DMS 273 treated with DMSO at 0.1 percent for 48 hours (cell line): ENCODE measurements around the gene CPLX3.

ENCODE experiments used
- DNase-seq: peaks from one replicate; lab custom pipeline; 2025; lab: John Stamatoyannopoulos, UW

The CPLX3 gene

DNA sequence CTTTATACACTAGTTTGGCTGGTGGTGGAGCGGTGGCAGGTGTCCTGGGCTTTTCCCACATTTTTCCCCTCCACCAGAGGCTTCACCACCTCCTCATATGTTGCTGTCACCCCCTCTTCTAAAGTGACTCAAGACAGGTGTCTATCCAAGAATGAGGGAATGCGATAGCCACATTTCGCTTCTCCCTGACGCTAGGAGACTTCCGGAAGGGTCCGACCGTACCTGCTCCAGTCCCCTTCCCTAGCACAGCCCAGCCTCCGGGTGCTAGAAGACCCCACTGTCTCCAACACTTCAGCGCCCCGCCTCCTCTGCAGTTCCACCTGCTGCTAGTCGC is 46.2 kb downstream of the CPLX3 start:
- DNase-seq, result no peak

DNA sequence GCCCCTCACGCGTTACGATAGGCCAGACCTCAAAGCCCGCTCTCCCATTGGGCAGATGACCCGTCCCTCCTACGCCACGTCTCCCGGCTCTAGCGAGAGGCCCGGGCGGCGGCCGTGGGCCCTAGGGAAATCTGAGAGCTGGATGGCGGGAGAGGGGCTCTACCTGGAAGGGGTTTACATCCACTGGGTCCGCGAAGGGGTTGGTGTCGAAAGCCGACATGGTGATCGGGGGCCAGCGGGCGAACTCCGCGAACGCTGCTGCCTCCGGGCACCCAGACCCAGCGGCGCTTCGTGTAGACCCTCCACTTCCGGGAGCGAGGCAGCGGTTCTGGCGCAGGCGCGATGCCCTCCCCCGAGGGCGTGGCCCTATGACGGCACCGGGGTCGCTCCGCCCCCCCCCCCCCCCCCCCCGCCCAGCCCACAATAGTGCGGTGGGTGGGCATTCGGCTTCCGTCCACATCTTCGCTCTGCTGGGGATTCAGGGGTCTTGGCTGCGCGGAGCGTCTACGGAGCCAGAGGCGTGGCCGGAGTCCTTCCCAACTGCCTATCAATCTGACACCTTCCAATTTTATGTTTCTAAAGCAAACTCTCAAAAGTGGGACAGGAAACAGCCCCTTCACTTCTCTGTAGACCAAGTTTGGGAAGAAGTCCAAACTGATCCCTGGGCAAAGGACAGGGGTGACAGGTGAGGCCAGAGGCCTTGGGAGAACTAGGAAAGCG is 46.8 kb downstream of the CPLX3 start, which contains the start of gene SCAMP2:
Gene SCAMP2, minus strand, starts transcription at position 330 of the 720 bp plus-strand sequence. Its CDS starts 110 bp downstream, at position 220.
- peak; percentile 84 for DNase-seq

DNA sequence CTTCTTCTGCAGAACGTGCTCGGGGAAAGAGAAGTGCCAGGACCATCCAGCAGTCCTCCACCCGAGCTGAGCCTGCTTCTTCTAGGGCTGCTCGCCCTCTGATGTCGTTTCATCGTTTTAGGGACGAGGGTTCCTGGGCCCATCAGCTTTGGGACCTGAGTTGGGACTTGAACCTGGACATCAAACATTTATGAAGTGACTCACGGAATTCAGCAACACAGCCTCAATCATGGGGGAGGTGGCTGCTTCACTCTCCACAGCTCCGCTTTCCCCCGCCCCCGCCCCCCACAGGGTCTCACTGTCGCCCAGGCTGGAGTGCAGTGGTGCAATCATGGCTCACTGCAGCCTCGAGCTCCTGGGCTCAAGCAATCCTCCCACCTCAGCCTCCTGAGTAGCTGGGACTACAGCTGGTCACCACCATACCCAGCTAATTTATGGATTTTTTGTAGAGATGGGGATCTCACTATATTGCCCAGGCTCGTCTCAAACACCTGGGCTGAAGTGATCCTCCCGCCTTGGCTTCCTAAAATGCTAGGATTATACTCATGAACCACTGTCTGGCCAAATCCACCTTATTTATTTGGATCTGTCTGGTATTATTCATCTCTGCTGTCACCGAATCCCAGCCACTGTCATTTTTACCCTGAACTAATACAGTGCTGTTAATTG is 47.5 kb downstream of the CPLX3 start:
- no peak for DNase-seq

DNA sequence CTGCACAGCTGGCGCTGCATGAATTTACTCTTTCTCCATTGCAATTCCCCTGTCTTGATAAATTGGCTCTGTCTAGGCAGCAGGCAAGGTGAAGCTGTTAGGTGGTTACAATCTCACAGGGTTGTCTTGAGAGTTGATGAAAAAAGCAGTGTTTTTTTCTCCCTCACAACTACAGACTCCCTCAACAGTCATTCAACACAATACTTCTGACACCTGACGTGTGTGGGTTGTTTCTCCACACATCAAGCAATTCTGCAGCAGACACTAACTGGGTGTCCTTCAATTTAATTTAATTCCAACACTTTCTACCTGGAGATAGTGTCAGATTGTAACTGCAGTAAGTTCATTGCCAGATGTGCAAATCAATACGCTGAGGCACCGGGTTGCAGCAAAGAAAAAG is 51.8 kb downstream of the CPLX3 start:
- DNase-seq, result no peak
